ENCODE measurements around the gene FLAD1. TPM values are rescaled to one million over a fixed set of nuclear protein-coding genes. Genes with fewer than 3 reads are reported as not detected.
"Not testable (repeated sequence)": the region's sequence is repeated elsewhere in the genome, so short reads cannot be mapped to it uniquely, and the experiment has no call there.

Gene FLAD1
- total and polyA plus RNA-seq, 11 donors: 19.4 to 50.7 (median 27.4) TPM

DNA sequence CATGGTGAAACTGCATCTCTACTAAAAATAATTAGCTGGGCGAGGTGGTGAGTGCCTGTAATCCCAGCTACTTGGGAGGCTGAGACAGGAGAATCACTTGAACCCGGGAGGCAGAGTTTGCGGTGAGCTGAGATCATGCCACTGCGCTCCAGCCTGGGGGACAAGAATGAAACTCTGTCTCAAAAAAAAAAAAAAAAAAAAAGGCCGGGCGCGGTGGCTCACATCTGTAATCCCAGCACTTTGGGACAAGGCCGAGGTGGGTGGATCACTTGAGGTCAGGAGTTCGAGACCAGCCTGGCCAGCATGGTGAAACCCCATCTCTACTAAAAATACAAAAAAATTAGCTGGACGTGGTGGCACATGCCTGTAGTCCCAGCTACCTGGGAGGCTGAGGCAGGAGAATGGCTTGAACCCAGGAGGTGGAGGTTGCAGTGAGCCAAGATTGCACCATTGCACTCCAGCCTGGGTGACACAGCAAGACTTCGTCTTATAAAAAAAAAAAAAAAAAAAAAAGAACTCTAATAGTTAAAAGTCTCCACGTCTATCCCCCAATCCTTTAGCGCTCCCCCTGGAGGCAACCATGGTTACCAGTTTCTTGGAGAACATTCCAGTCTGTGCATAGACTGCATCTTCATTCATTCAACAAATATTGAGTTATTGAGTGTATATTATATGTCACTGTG, 12.3 kb downstream of the FLAD1 start:
- H3K27me3 ChIP-seq, H3K9me3 ChIP-seq, ATAC-seq, H3K4me3 ChIP-seq, H3K27ac ChIP-seq: not testable (repeated sequence)
- peak in 2 of 5 donors; percentile 51 to 65 for DNase-seq
- Histone ChIP-seq H3K4me1 (peaks cover 0 to 45% (median 16%) of the 10 kb centered on the region in 12 donors), H3K36me3 (peaks cover 0 to 24% (median 11%) of the 10 kb centered on the region in 9 donors)
- intact Hi-C loops (cut with DNase I): loop anchor here in 6 of 10 donors (5.0 kb wide), 1 partner anchor 33 kb away; the partner anchor contains the start of gene PYGO2 (in 6 of the 6)
- 59 to 62% (median 60%) methylated on average over 13 of the region's 13 CpGs for WGBS, 4 donors
- TF ChIP-seq, protein P1, sequence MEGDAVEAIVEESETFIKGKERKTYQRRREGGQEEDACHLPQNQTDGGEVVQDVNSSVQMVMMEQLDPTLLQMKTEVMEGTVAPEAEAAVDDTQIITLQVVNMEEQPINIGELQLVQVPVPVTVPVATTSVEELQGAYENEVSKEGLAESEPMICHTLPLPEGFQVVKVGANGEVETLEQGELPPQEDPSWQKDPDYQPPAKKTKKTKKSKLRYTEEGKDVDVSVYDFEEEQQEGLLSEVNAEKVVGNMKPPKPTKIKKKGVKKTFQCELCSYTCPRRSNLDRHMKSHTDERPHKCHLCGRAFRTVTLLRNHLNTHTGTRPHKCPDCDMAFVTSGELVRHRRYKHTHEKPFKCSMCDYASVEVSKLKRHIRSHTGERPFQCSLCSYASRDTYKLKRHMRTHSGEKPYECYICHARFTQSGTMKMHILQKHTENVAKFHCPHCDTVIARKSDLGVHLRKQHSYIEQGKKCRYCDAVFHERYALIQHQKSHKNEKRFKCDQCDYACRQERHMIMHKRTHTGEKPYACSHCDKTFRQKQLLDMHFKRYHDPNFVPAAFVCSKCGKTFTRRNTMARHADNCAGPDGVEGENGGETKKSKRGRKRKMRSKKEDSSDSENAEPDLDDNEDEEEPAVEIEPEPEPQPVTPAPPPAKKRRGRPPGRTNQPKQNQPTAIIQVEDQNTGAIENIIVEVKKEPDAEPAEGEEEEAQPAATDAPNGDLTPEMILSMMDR (IDR thresholded peaks at IDR 0.05): peak; percentile 23 to 64 (median 40)

DNA sequence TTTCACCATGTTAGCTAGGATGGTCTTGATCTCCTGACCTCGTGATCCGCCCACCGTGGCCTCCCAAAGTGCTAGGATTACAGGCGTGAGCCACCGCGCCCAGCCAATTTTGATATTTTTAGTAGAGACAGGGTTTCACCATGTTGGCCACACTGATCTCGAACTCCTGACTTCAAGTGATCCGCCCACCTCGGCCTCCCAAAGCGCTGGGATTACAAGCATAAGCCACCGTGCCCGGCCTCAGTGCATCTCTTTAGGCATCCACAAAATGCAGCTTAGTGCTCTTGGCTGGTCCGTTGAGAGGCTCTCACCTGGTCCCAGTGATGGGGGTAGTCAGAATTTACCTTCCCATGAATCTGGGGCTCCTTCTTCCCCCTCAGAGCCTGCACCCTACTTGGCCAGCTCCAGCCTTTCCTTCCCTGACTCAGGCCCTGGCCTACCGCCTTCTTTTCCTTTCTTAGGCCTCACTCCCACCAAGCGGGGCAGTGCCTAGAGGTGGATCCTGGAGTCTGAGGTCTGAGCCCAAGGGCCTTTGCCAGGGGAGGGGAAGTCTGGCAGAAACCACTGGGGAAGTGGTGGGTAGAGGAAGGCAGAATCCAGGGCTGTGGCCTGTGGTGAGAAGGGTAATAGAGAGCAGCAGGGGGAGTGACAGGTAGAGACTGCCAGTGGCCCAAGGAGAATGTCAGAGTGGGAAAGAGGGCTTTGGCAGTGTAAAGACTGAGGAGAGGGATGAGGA, 14.0 kb downstream of the FLAD1 start:
- DNase-seq (no peak), ATAC-seq (no peak)
- Histone ChIP-seq H3K4me1 (peaks cover 0 to 45% (median 16%) of the 10 kb centered on the region in 12 donors), H3K9me3 (no peaks in the 10 kb centered on the region), H3K4me3 (no peak overlapping the region), H3K27me3 (no peaks in the 10 kb centered on the region), H3K36me3 (peaks cover 0 to 10% (median 0%) of the 10 kb centered on the region in 9 donors), H3K27ac (no peak overlapping the region)
- WGBS, 4 donors: 81 to 89% (median 85%) methylated on average over 15 of the region's 15 CpGs
- intact Hi-C loops (cut with DNase I): loop anchor here in 6 of 10 donors (5.0 kb wide), 1 partner anchor 35 kb away; the partner anchor contains the start of gene PYGO2 (in 6 of the 6)
- TF ChIP-seq, protein P1 (IDR thresholded peaks at IDR 0.05): no peak
- no peak for TF ChIP-seq POLR2A (IDR thresholded peaks at IDR 0.05)

DNA sequence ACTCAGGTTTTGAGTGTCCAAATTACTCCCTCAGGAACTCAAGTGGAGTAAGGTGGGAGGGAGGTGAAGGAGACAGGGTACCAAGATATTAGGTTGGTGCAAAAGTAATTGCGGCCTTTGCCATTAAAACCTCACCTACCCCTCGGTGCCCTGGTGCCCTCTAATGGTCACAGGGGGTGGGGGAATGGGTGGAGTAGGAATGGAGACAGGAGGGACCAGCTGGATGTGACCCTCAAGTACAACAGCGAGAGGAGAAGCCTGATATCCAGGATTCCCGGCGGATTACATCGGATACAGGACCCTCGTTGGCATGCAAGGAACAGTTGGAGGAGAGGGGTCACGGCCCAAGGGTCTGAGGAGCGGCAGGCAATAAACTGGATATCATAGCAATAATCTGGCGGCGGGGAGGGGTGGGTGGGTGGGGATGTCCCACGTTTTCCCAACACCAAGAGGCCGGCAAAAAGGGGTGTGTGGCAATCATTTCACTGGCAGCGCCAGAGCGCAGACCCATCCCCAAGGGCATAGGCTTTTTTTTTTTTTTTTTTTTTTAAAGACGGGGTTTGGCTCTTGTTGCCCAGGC, 15.1 kb downstream of the FLAD1 start:
- intact Hi-C loops (cut with DNase I): loop anchor here in 6 of 10 donors (2.0 to 5.0 kb wide), 2 partner anchors 13 to 36 kb away; partner anchors contain the start of gene PYGO2 (in 6 of the 6)
- Histone ChIP-seq H3K9me3 (no peaks in the 10 kb centered on the region), H3K4me1 (peaks cover 0 to 42% (median 16%) of the 10 kb centered on the region in 12 donors), H3K4me3 (no peak overlapping the region), H3K27me3 (no peaks in the 10 kb centered on the region), H3K36me3 (no peaks in the 10 kb centered on the region), H3K27ac (peak overlapping the region in 1 of 12 donors; percentile 95)
- WGBS, 4 donors: 73 to 77% (median 76%) methylated on average over 16 of the region's 16 CpGs
- ATAC-seq: no peak
- no peak for DNase-seq
- no peak for TF ChIP-seq POLR2A (IDR thresholded peaks at IDR 0.05)

DNA sequence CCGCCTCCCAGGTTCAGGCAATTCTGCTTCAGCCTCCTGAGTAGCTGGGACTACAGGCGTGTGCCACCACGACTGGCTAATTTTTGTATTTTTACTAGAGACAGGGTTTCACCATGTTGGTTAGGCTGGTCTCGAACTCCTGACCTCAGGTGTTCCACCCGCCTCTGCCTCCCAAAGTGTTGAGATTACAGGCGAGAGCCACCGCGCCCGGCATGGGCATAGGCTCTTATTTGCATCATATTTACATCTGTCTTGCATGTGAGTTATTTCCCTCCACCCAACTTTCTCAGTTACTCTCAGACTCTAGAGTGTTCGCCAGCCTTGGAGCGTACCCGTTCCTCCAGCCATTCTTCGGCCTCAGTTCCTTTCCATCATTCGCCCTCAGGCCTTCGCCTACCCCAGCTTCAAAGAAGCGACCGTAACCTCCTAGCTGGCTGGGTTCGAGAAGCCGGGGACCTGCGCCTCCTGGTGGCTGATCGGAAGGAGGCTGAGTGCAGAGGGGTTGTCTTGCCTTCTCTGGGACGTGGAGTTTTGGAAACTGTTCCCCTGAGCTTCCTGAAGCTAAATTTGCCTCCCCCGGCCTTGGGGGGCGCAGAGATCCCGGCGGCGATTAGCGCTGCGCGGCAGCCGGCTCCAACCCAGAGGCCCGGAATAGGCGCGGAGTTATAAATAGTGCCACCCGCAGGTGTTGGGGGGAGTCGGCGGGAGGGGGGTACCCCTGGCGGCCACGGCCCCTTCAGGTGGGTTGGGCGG, 15.8 kb downstream of the FLAD1 start:
- ATAC-seq (no peak), DNase-seq (peak; percentile 63 to 82 (median 79))
- 12 to 17% (median 14%) methylated on average over 30 to 40 of the region's 40 CpGs for WGBS, 4 donors
- no peaks in the 10 kb centered on the region for H3K27me3 ChIP-seq
- H3K36me3 ChIP-seq: no peaks in the 10 kb centered on the region
- intact Hi-C loops (cut with DNase I): loop anchor here in 7 of 10 donors (1.0 to 5.0 kb wide), 3 partner anchors 14 to 38 kb away; partner anchors contain the start of gene PYGO2 (in 7 of the 7)
- peak overlapping the region in 11 of 12 donors; percentile 22 to 96 (median 83) for H3K4me3 ChIP-seq
- H3K9me3 ChIP-seq: no peaks in the 10 kb centered on the region
- peaks cover 0 to 45% (median 17%) of the 10 kb centered on the region in 12 donors for H3K4me1 ChIP-seq
- TF ChIP-seq, protein P1 (IDR thresholded peaks at IDR 0.05): peak; percentile 69 to 92 (median 80)
- TF ChIP-seq POLR2A (IDR thresholded peaks at IDR 0.05): no peak
- H3K27ac ChIP-seq: peak overlapping the region in 9 of 12 donors; percentile 25 to 98 (median 95)

Data from heart left ventricle (tissue), 16 donors.